GM12878 (cell line): ENCODE measurements around the gene CEACAM1. TPM values are rescaled to one million over a fixed set of nuclear protein-coding genes. Genes with fewer than 3 reads are reported as not detected.

ENCODE experiments used
- ATAC-seq: fragments of 200-7000 bp; cut with Tn5 transposase; 3 replicates; pipeline ENCODE4 v1.9.1; 2020; ENCODE audit warnings: mild to moderate bottlenecking, moderate library complexity
- BruUV-seq: library from RNA; stranded (reverse); fragments of 400-500 nt; replicated peaks from 2 replicates; lab custom pipeline; 2021; lab: Mats Ljungman, UMichigan
- CTCF ChIA-PET: fragments of 300-600 bp; sonication (Branson Sonifier 250); formaldehyde crosslinking; extraction: SDS; loops from one replicate; lab custom pipeline; 2021; ENCODE audit warnings: inconsistent platforms; lab: Yijun Ruan, JAX
- POLR2A ChIA-PET: fragments of 350-600 bp; formaldehyde crosslinking; extraction: SDS; loops from one replicate; lab custom pipeline; 2021; ENCODE audit warnings: inconsistent platforms; lab: Charles Lee
- RAD21 ChIA-PET: fragments of 300-600 bp; sonication (Branson Sonifier 250); formaldehyde crosslinking; loops from one replicate; lab custom pipeline; 2023; ENCODE audit warnings: antibody characterized with exemption; ENCODE audit not compliant: unreplicated experiment; lab: Charles Lee
- SMC1A ChIA-PET: fragments of 300-600 bp; sonication (Branson Sonifier 250); formaldehyde crosslinking; loops from one replicate; lab custom pipeline; 2023; ENCODE audit not compliant: unreplicated experiment, uncharacterized antibody; lab: Charles Lee
- DNase-seq: peaks from one replicate; pipeline ENCODE4 v3.0.0-alpha.2; 2011; ENCODE audit warnings: low read depth, low spot score
- FAIRE-seq: peaks from 3 replicates; lab custom pipeline; 2011; peaks lifted over from hg19 to GRCh38; lab: Jason Lieb, UNC
- H2AFZ ChIP-seq: 2 replicates; pipeline ENCODE4 v1.6.0; 2011; ENCODE audit warnings: low read depth, low read length, control low read depth; ENCODE audit not compliant: control insufficient read depth
- H3K27ac ChIP-seq: 2 replicates; pipeline ENCODE4 v1.5.1; 2011; ENCODE audit warnings: control low read depth; ENCODE audit not compliant: control insufficient read depth, insufficient read depth
- H3K27me3 ChIP-seq, 2 experiments: replicated peaks in 1 of 2; 2 replicates each; pipeline versions ENCODE4 v1.6.0 to v1.6.1; 2011; ENCODE audit warnings: low read length in 1 of 2; ENCODE audit not compliant: control insufficient read depth in 2 of 2, insufficient read depth in 2 of 2
- H3K36me3 ChIP-seq, 2 experiments: 2 replicates each; pipeline ENCODE4 v1.5.1; 2011; ENCODE audit warnings: low read length in 1 of 2; ENCODE audit not compliant: control insufficient read depth in 2 of 2, insufficient read depth in 2 of 2
- H3K4me1 ChIP-seq: 2 replicates; pipeline ENCODE4 v1.6.1; 2011; ENCODE audit warnings: mild to moderate bottlenecking, low read length, moderate library complexity, mixed read lengths; ENCODE audit not compliant: control insufficient read depth, insufficient read depth
- H3K4me2 ChIP-seq: 2 replicates; pipeline ENCODE4 v1.6.0; 2011; ENCODE audit warnings: control low read depth; ENCODE audit not compliant: control insufficient read depth, insufficient read depth
- H3K4me3 ChIP-seq: fragments of 200-600 bp; sonication (generic); 2 replicates; pipeline ENCODE4 v1.5.1; 2016
- H3K79me2 ChIP-seq: 2 replicates; pipeline ENCODE4 v1.6.0; 2011; ENCODE audit warnings: low read length; ENCODE audit not compliant: control insufficient read depth, insufficient read depth
- H3K9ac ChIP-seq: 2 replicates; pipeline ENCODE4 v1.8.0; 2011; ENCODE audit warnings: low read length, control low read depth, mixed read lengths; ENCODE audit not compliant: control insufficient read depth, insufficient read depth
- H3K9me3 ChIP-seq: replicated peaks from 3 replicates; pipeline ENCODE4 v1.5.1; 2011; ENCODE audit warnings: mild to moderate bottlenecking, low read length; ENCODE audit not compliant: control insufficient read depth, insufficient read depth
- H4K20me1 ChIP-seq: 2 replicates; pipeline ENCODE4 v1.6.0; 2011; ENCODE audit not compliant: control insufficient read depth, insufficient read depth
- BACH1 ChIP-seq: fragments of 450-650 bp; IDR thresholded peaks from 2 replicates; pipeline ENCODE4 v1.6.1; 2017; ENCODE audit warnings: mild to moderate bottlenecking, borderline replicate concordance
- CHD2 ChIP-seq: IDR thresholded peaks from 2 replicates; pipeline ENCODE4 v1.6.1; 2011; ENCODE audit warnings: low read depth, low read length, improper control_type of control experiment, borderline replicate concordance
- GATAD2B ChIP-seq: fragments of 450-650 bp; conservative IDR thresholded peaks from 2 replicates; pipeline ENCODE4 v1.6.1; 2017; ENCODE audit warnings: low read depth, mild to moderate bottlenecking, moderate library complexity
- HDAC6 ChIP-seq: fragments of 200-600 bp; sonication (generic); IDR thresholded peaks from one replicate; pipeline ENCODE4 v1.8.0; 2017; ENCODE audit warnings: antibody characterized with exemption; ENCODE audit not compliant: unreplicated experiment
- HDGF ChIP-seq: fragments of 450-650 bp; IDR thresholded peaks from 2 replicates; pipeline ENCODE4 v1.6.1; 2016; ENCODE audit warnings: antibody characterized with exemption
- MYB ChIP-seq: fragments of 150-350 bp; IDR thresholded peaks from 2 replicates; pipeline ENCODE4 v1.6.1; 2014; ENCODE audit warnings: mild to moderate bottlenecking, low read depth, low read length, borderline replicate concordance
- NFYA ChIP-seq: IDR thresholded peaks from 2 replicates; pipeline ENCODE4 v1.6.1; 2011; ENCODE audit warnings: low read depth, mild to moderate bottlenecking, low read length, improper control_type of control experiment, borderline replicate concordance
- STAT3 ChIP-seq: IDR thresholded peaks from 2 replicates; pipeline ENCODE4 v1.6.1; 2011; ENCODE audit warnings: low read depth, low read length, improper control_type of control experiment
- YBX1 ChIP-seq: fragments of 450-650 bp; IDR thresholded peaks from 2 replicates; pipeline ENCODE4 v1.6.1; 2016; ENCODE audit warnings: antibody characterized with exemption
- YY1 ChIP-seq: IDR thresholded peaks from 2 replicates; pipeline ENCODE4 v1.6.1; 2011; ENCODE audit warnings: low read depth, mild to moderate bottlenecking, low read length
- ZSCAN29 ChIP-seq: fragments of 450-650 bp; IDR thresholded peaks from 2 replicates; pipeline ENCODE4 v1.6.1; 2017; ENCODE audit warnings: mild to moderate bottlenecking, moderate library complexity
- WGBS: methylation state at CpG from one replicate; pipeline ENCODE4 v1.1.6; 2016; ENCODE audit warnings: low lambda C conversion rate; ENCODE audit not compliant: insufficient replicate concordance, insufficient coverage; ENCODE audit errors: missing lambda C conversion rate; 5-methylcytosine and 5-hydroxymethylcytosine counted together
- in situ Hi-C: fragments of 300-500 bp; cut with MboI; formaldehyde crosslinking; loops from 9 replicates; pipeline ENCODE4 v1.14.3; 2018; ENCODE audit warnings: mixed read lengths
- intact Hi-C: fragments of 100-400 bp; cut with micrococcal nuclease; formaldehyde crosslinking; loops from one replicate; pipeline ENCODE4 v1.14.2; 2022; ENCODE audit not compliant: unreplicated experiment
- polyA plus RNA-seq, 11 experiments: library from polyadenylated mRNA; depleted of rRNA in 4 of 11; unstranded in 6 of 11; stranded (reverse) in 5 of 11; fragments of >200 nt; fragmentation: Nextera tagmentation in 4 of 11; fragmentation: Illumina TruSeq in 1 of 11; extraction: Ambion mirVana in 4 of 11; extraction: Trizol in 1 of 11; gene quantifications; 1 replicate in 1 of 11; 2 replicates in 10 of 11; pipeline versions ENCODE4 v1.2.1 to v1.2.3, GENCODE V29; 2011 to 2016; ENCODE audit warnings: inconsistent platforms in 2 of 11, missing spikeins in 2 of 11, low read depth in 1 of 11
- total RNA-seq, 4 experiments: library from RNA; depleted of rRNA in 3 of 4; stranded (reverse); fragments of >200 nt in 3 of 4; fragmentation: Illumina TruSeq in 1 of 4; extraction: Trizol in 1 of 4; gene quantifications; 2 replicates each; pipeline versions ENCODE4 v1.2.1 to v1.2.3, GENCODE V29; 2013 to 2021
- TF ChIP-seq, protein P1 (sequence below): fragments of 450-650 bp; formaldehyde crosslinking; IDR thresholded peaks from 2 replicates; pipeline ENCODE4 v1.4.0; 2022; ENCODE audit warnings: mild to moderate bottlenecking, moderate library complexity
- TF ChIP-seq, protein P2 (sequence below): IDR thresholded peaks from 2 replicates; pipeline ENCODE4 v1.6.1; 2011; ENCODE audit warnings: borderline replicate concordance, low read depth, mild to moderate bottlenecking, moderate library complexity, low read length; ENCODE audit not compliant: insufficient read depth, poor library complexity, severe bottlenecking

CEACAM1 gene
- total and polyA plus RNA-seq, 10 of the 15 experiments (the other 5 are each of a cell fraction or from before 2014, with no cell fraction given): 3.9 to 24.0 (median 6.5) TPM

- Histone ChIP-seq H3K79me2 (no peaks in the 10 kb centered on the region), H3K4me2 (no peak overlapping the region), H4K20me1 (no peaks in the 10 kb centered on the region), H2AFZ (no peak overlapping the region), H3K27me3 (no peaks in the 10 kb centered on the region), H3K9ac (no peak overlapping the region), H3K9me3 (no peaks in the 10 kb centered on the region), H3K4me3 (no peak overlapping the region), H3K4me1 (no peaks in the 10 kb centered on the region), H3K27ac (no peak overlapping the region), H3K36me3 (no peaks in the 10 kb centered on the region)
- SMC1A ChIA-PET: interaction anchor here (0.9 to 1.5 kb wide), 4 partner anchors 9 to 37 kb away, joined by 4 to 5 read pairs (median 4); no protein-coding TSS in a partner anchor
- 62% methylated on average over 6 of the region's 6 CpGs for WGBS
- intact Hi-C loops: no loop called here
- no peak for ATAC-seq
- in situ Hi-C loops: no loop called here
- POLR2A ChIA-PET: interaction anchor here (0.6 to 1.4 kb wide), 3 partner anchors 18 to 1172 kb away, joined by 3 read pairs; no protein-coding TSS in a partner anchor
- CTCF ChIA-PET: interaction anchor here (0.7 to 3.0 kb wide), 3 partner anchors 23 to 50 kb away, joined by 3 to 9 read pairs (median 3); no protein-coding TSS in a partner anchor
- no peak for FAIRE-seq
- no peak for DNase-seq
- BruUV-seq: no TSS peak
- TF ChIP-seq, protein P1, sequence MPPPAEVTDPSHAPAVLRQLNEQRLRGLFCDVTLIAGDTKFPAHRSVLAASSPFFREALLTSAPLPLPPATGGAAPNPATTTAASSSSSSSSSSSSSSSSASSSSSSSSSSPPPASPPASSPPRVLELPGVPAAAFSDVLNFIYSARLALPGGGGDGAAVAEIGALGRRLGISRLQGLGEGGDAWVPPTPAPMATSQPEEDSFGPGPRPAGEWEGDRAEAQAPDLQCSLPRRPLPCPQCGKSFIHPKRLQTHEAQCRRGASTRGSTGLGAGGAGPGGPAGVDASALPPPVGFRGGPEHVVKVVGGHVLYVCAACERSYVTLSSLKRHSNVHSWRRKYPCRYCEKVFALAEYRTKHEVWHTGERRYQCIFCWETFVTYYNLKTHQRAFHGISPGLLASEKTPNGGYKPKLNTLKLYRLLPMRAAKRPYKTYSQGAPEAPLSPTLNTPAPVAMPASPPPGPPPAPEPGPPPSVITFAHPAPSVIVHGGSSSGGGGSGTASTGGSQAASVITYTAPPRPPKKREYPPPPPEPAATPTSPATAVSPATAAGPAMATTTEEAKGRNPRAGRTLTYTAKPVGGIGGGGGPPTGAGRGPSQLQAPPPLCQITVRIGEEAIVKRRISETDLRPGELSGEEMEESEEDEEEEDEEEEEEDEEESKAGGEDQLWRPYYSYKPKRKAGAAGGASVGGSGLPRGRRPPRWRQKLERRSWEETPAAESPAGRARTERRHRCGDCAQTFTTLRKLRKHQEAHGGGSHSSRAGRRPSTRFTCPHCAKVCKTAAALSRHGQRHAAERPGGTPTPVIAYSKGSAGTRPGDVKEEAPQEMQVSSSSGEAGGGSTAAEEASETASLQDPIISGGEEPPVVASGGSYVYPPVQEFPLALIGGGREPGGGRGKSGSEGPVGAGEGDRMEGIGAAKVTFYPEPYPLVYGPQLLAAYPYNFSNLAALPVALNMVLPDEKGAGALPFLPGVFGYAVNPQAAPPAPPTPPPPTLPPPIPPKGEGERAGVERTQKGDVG (CRISPR knock-in tag): no peak
- no peak for TF ChIP-seq NFYA
- no peak for TF ChIP-seq YY1
- no peak for TF ChIP-seq HDAC6
- no peak for TF ChIP-seq CHD2
- no peak for TF ChIP-seq BACH1
- TF ChIP-seq, protein P2, sequence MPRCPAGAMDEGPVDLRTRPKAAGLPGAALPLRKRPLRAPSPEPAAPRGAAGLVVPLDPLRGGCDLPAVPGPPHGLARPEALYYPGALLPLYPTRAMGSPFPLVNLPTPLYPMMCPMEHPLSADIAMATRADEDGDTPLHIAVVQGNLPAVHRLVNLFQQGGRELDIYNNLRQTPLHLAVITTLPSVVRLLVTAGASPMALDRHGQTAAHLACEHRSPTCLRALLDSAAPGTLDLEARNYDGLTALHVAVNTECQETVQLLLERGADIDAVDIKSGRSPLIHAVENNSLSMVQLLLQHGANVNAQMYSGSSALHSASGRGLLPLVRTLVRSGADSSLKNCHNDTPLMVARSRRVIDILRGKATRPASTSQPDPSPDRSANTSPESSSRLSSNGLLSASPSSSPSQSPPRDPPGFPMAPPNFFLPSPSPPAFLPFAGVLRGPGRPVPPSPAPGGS: no peak
- no peak for TF ChIP-seq YBX1
- no peak for TF ChIP-seq STAT3
- TF ChIP-seq GATAD2B: no peak
- TF ChIP-seq ZSCAN29: no peak
- no peak for TF ChIP-seq HDGF
- no peak for TF ChIP-seq MYB
- RAD21 ChIA-PET: no interaction called here
Observed at GRCh38 chr19:42488783-42489521, 39.3 kb downstream of the CEACAM1 start.
